ENCODE results near the gene BAZ1B.

BAZ1B gene

DNA sequence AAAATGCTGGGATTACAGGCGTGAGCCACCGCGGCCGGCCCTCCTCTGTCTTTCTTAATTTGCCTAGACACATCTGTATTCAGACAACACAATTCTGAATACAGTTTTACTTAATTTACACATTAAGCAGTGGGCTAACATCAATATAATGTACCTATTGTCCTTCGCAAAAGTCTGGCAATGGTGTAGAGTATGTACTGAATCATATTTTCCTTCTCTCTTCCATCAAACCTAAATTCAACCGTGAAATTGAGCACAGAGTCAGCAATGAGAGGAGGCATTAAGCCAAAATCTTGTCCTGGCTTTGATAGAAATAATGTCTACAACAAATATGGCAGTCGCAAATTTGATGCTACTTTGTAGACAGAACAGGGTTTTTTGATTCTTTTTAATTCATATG, 58.1 kb downstream of the BAZ1B start:
- Histone ChIP-seq H4K20me1 (ENCODE audit: low read depth, low read length) (no peaks in the 10 kb centered on the region; the same call in 1 of the 2 replicates), H3K9me3 (ENCODE audit: insufficient read depth, low read length) (no peaks in the 10 kb centered on the region)

DNA sequence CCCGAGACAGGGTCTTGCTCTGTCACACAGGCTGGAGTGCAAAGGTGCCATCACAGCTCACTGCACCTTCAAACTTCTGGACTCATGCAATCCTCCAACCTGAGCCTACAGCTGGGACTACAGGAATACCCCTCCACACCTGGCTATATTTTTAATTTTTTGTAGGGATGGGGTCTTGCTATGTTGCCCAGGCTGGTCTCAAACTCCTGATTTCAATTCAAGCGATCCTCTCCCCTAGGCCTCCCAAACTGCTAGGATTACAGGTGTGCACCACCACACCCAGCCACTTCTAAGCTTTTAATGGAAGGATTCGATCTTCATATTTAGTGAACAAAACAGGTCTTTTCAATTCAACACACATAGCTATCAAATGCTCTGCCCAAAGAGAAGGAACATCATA, 58.8 kb downstream of the BAZ1B start:
- peaks cover 20% of the 10 kb centered on the region for H3F3A ChIP-seq (ENCODE audit: insufficient read depth)
- no peak overlapping the region for H2AFZ ChIP-seq (ENCODE audit: low read depth, low read length, severe bottlenecking)
- no peaks in the 10 kb centered on the region for H3K9me3 ChIP-seq (ENCODE audit: insufficient read depth, low read length)
- TF ChIP-seq CTCF (IDR thresholded peaks at IDR 0.05; ENCODE audit: insufficient read depth, low read length, poor library complexity, severe bottlenecking) (no peak), EZH2phosphoT487 (conservative IDR thresholded peaks at IDR 0.05; ENCODE audit: low read length) (no peak)
- no peaks in the 10 kb centered on the region for H3K27me3 ChIP-seq (ENCODE audit: low read length)
- H3K9ac ChIP-seq (ENCODE audit: low read length) = no peak overlapping the region
- H3K9me2 ChIP-seq (replicated peaks; ENCODE audit: insufficient read depth, low read length) = no peaks in the 10 kb centered on the region
- no peak overlapping the region for H3K4me2 ChIP-seq (ENCODE audit: low read depth, low read length, poor library complexity, severe bottlenecking)
- peaks cover 10% of the 10 kb centered on the region; the same call in 1 of the 2 replicates for H3K79me2 ChIP-seq (ENCODE audit: insufficient read depth, low read length)
- H3K4me3 ChIP-seq (ENCODE audit: insufficient read depth, low read length, poor library complexity, severe bottlenecking) = no peak overlapping the region
- no peaks in the 10 kb centered on the region; the same call in 1 of the 2 replicates for H4K20me1 ChIP-seq (ENCODE audit: low read depth, low read length)
- H3K27ac ChIP-seq (ENCODE audit: low read depth, low read length) = no peak overlapping the region
- H3K36me3 ChIP-seq (ENCODE audit: low read length) = peaks cover 75% of the 10 kb centered on the region

More for the DNA sequence above, 58.1 kb downstream of the BAZ1B start:
- TF ChIP-seq CTCF (IDR thresholded peaks at IDR 0.05; ENCODE audit: insufficient read depth, low read length, poor library complexity, severe bottlenecking) = no peak
- no peak for TF ChIP-seq EZH2phosphoT487 (conservative IDR thresholded peaks at IDR 0.05; ENCODE audit: low read length)
- Histone ChIP-seq H3K9me2 (replicated peaks; ENCODE audit: insufficient read depth, low read length) (no peaks in the 10 kb centered on the region), H3K27ac (ENCODE audit: low read depth, low read length) (no peak overlapping the region), H3F3A (ENCODE audit: insufficient read depth) (peaks cover 24% of the 10 kb centered on the region), H2AFZ (ENCODE audit: low read depth, low read length, severe bottlenecking) (no peak overlapping the region), H3K4me3 (ENCODE audit: insufficient read depth, low read length, poor library complexity, severe bottlenecking) (no peak overlapping the region), H3K79me2 (ENCODE audit: insufficient read depth, low read length) (peaks cover 12% of the 10 kb centered on the region; the same call in 1 of the 2 replicates), H3K27me3 (ENCODE audit: low read length) (no peaks in the 10 kb centered on the region), H3K4me2 (ENCODE audit: low read depth, low read length, poor library complexity, severe bottlenecking) (no peak overlapping the region), H3K9ac (ENCODE audit: low read length) (no peak overlapping the region), H3K36me3 (ENCODE audit: low read length) (peaks cover 77% of the 10 kb centered on the region)

GRCh38 chr7:73461782-73462285, 60.3 kb downstream of the BAZ1B start:
- Histone ChIP-seq H3K27ac (ENCODE audit: low read depth, low read length) (no peak overlapping the region), H3K4me3 (ENCODE audit: insufficient read depth, low read length, poor library complexity, severe bottlenecking) (no peak overlapping the region), H2AFZ (ENCODE audit: low read depth, low read length, severe bottlenecking) (no peak overlapping the region), H3K9ac (ENCODE audit: low read length) (no peak overlapping the region), H3K9me3 (ENCODE audit: insufficient read depth, low read length) (no peaks in the 10 kb centered on the region), H3F3A (ENCODE audit: insufficient read depth) (peaks cover 16% of the 10 kb centered on the region; the same call in 1 of the 2 replicates), H3K9me2 (replicated peaks; ENCODE audit: insufficient read depth, low read length) (no peaks in the 10 kb centered on the region), H3K4me2 (ENCODE audit: low read depth, low read length, poor library complexity, severe bottlenecking) (no peak overlapping the region), H3K27me3 (ENCODE audit: low read length) (no peaks in the 10 kb centered on the region), H3K36me3 (ENCODE audit: low read length) (peaks cover 75% of the 10 kb centered on the region), H3K79me2 (ENCODE audit: insufficient read depth, low read length) (0 out of 2 replicates have a peak, but pooled peaks cover 11% of the 10 kb centered on the region), H4K20me1 (ENCODE audit: low read depth, low read length) (no peaks in the 10 kb centered on the region; the same call in 1 of the 2 replicates)
- TF ChIP-seq CTCF (IDR thresholded peaks at IDR 0.05; ENCODE audit: insufficient read depth, low read length, poor library complexity, severe bottlenecking) (no peak), EZH2phosphoT487 (conservative IDR thresholded peaks at IDR 0.05; ENCODE audit: low read length) (no peak)

All from SU-DHL-6 (cell line).